ENCODE data around the gene BOD1L1. TPM values are rescaled to one million over a fixed set of nuclear protein-coding genes. Genes with fewer than 3 reads are reported as not detected.

BOD1L1 gene
- total and polyA plus RNA-seq, 2 of the 8 experiments (the other 6 are each of a cell fraction or from before 2014, with no cell fraction given), result 6.8 to 39.3 TPM

GRCh38 chr4:13537832-13538177, 89.7 kb downstream of the BOD1L1 start (continued):
- TF ChIP-seq CHD7 (IDR thresholded peaks at IDR 0.05; ENCODE audit: insufficient replicate concordance, low read length) (no peak), RXRA (IDR thresholded peaks at IDR 0.05; ENCODE audit: insufficient read depth, low read depth, low read length) (no peak), NANOG (IDR thresholded peaks at IDR 0.05; ENCODE audit: insufficient read depth, low read depth, low read length, poor library complexity, severe bottlenecking) (no peak), NRF1 (IDR thresholded peaks at IDR 0.05; ENCODE audit: low read depth, low read length) (no peak), CHD2 (IDR thresholded peaks at IDR 0.05; ENCODE audit: low read length) (no peak), ZNF274 (IDR thresholded peaks at IDR 0.05; ENCODE audit: borderline replicate concordance, extremely low read depth, low read length) (no peak), BRCA1 (IDR thresholded peaks at IDR 0.05; ENCODE audit: low read depth, low read length) (no peak), TAF7 (optimal IDR thresholded peaks at IDR 0.05; ENCODE audit: borderline replicate concordance, low read depth, low read length) (no peak), RFX5 (IDR thresholded peaks at IDR 0.05; ENCODE audit: borderline replicate concordance, low read depth, low read length) (no peak), GABPA (IDR thresholded peaks at IDR 0.05; ENCODE audit: borderline replicate concordance, insufficient read depth, low read length) (no peak), BACH1 (IDR thresholded peaks at IDR 0.05; ENCODE audit: low read length) (no peak), RBBP5 (IDR thresholded peaks at IDR 0.05; ENCODE audit: borderline replicate concordance, low read depth, low read length) (no peak), EGR1 (IDR thresholded peaks at IDR 0.05; ENCODE audit: borderline replicate concordance, low read depth, low read length) (no peak)

All from H1 (cell line).